Endothelial cell of umbilical vein (primary cell): ENCODE results near the gene PTX3. TPM values are rescaled to one million over a fixed set of nuclear protein-coding genes. Genes with fewer than 3 reads are reported as not detected.

Source experiments
- BruUV-seq: library from RNA; stranded (reverse); fragments of 400-500 nt; replicated peaks from 2 replicates; lab custom pipeline; 2021; lab: Mats Ljungman, UMichigan
- CTCF ChIA-PET: fragments of 300-600, 350-600 bp; sonication (Branson Sonifier 250); formaldehyde crosslinking; loops from one replicate; lab custom pipeline; 2021; ENCODE audit warnings: antibody characterized with exemption, inconsistent platforms; lab: Charles Lee
- POLR2A ChIA-PET: fragments of 300-600, 350-600 bp; sonication (Branson Sonifier 250); formaldehyde crosslinking; loops from one replicate; lab custom pipeline; 2021; ENCODE audit warnings: antibody characterized with exemption, inconsistent platforms; lab: Charles Lee
- DNase-seq: peaks from one replicate; pipeline ENCODE4 v3.0.0-alpha.2; 2011; ENCODE audit warnings: low read depth, low spot score
- FAIRE-seq: peaks from 2 replicates; lab custom pipeline; 2011; peaks lifted over from hg19 to GRCh38; lab: Jason Lieb, UNC
- H2AFZ ChIP-seq: 2 replicates; pipeline ENCODE4 v1.6.0; 2012; ENCODE audit warnings: low read depth, low read length, control low read depth, inconsistent platforms
- H3K27ac ChIP-seq: 2 replicates; pipeline ENCODE4 v1.5.1; 2011; ENCODE audit warnings: low read depth, mild to moderate bottlenecking, control low read depth, low read length, moderate library complexity; ENCODE audit not compliant: insufficient read depth
- H3K27me3 ChIP-seq, 2 experiments: 2 replicates each; pipeline versions ENCODE4 v1.6.0 to v1.6.1; 2011; ENCODE audit warnings: low read length in 2 of 2, mixed read lengths in 1 of 2; ENCODE audit not compliant: control insufficient read depth in 2 of 2, insufficient read depth in 2 of 2
- H3K36me3 ChIP-seq, 2 experiments: 2 replicates in 1 of 2; 3 replicates in 1 of 2; pipeline ENCODE4 v1.5.1; 2011; ENCODE audit warnings: low read length in 2 of 2, mild to moderate bottlenecking in 1 of 2, moderate library complexity in 1 of 2; ENCODE audit not compliant: control insufficient read depth in 2 of 2, insufficient read depth in 2 of 2; ENCODE audit errors: extremely low read depth in 1 of 2
- H3K4me1 ChIP-seq: 3 replicates; pipeline ENCODE4 v1.5.1; 2011; ENCODE audit warnings: mild to moderate bottlenecking, low read length; ENCODE audit not compliant: control insufficient read depth, insufficient read depth; ENCODE audit errors: extremely low read depth
- H3K4me2 ChIP-seq: 2 replicates; pipeline ENCODE4 v1.6.1; 2011; ENCODE audit warnings: low read length, control low read depth, mixed read lengths; ENCODE audit not compliant: insufficient read depth
- H3K4me3 ChIP-seq, 3 experiments: fragments of 200-600 bp in 1 of 3; sonication (generic), shearing (Covaris generic) in 1 of 3; replicated peaks in 1 of 3; 2 replicates each; pipeline ENCODE4 v1.5.1; 2011 to 2016; ENCODE audit warnings: control low read depth in 3 of 3, low read length in 3 of 3, mild to moderate bottlenecking in 2 of 3, inconsistent platforms in 1 of 3, low read depth in 1 of 3, moderate library complexity in 1 of 3; ENCODE audit not compliant: insufficient read depth in 1 of 3
- H3K79me2 ChIP-seq: 2 replicates; pipeline ENCODE4 v1.6.0; 2012; ENCODE audit warnings: low read length, inconsistent platforms; ENCODE audit not compliant: control insufficient read depth, insufficient read depth
- H3K9ac ChIP-seq: replicated peaks from 2 replicates; pipeline ENCODE3; 2011; ENCODE audit warnings: low read length, control low read depth; ENCODE audit not compliant: insufficient read depth; ENCODE audit errors: extremely low read depth
- H3K9me1 ChIP-seq: replicated peaks from 3 replicates; pipeline ENCODE4 v1.6.0; 2011; ENCODE audit warnings: mild to moderate bottlenecking, low read length; ENCODE audit not compliant: control insufficient read depth, insufficient read depth; ENCODE audit errors: extremely low read depth
- H3K9me3 ChIP-seq: replicated peaks from 2 replicates; pipeline ENCODE4 v1.5.1; 2012; ENCODE audit warnings: low read length, inconsistent platforms; ENCODE audit not compliant: control insufficient read depth, insufficient read depth
- H4K20me1 ChIP-seq: replicated peaks from 2 replicates; pipeline ENCODE3; 2011; ENCODE audit warnings: mild to moderate bottlenecking, low read length; ENCODE audit not compliant: control insufficient read depth, insufficient read depth; ENCODE audit errors: extremely low read depth
- CTCF ChIP-seq, 2 donors: IDR thresholded peaks; 1 replicate in 1 of 2; 2 replicates in 1 of 2; pipeline ENCODE4 v1.5.1; 2011; ENCODE audit warnings: low read length in 2 of 2, mild to moderate bottlenecking in 2 of 2, moderate library complexity in 2 of 2, control low read depth in 1 of 2, inconsistent platforms in 1 of 2, low read depth in 1 of 2; ENCODE audit not compliant: insufficient read depth in 1 of 2; ENCODE audit errors: extremely low read depth in 1 of 2
- EZH2 ChIP-seq: IDR thresholded peaks from 2 replicates; pipeline ENCODE4 v1.6.1; 2012; ENCODE audit warnings: borderline replicate concordance, low read depth, mild to moderate bottlenecking, moderate library complexity, low read length, inconsistent platforms; ENCODE audit not compliant: severe bottlenecking
- FOS ChIP-seq: IDR thresholded peaks from 2 replicates; pipeline ENCODE4 v1.6.1; 2011; ENCODE audit warnings: mild to moderate bottlenecking, low read length, moderate library complexity, borderline replicate concordance; ENCODE audit not compliant: insufficient read depth
- GATA2 ChIP-seq: IDR thresholded peaks from 2 replicates; pipeline ENCODE4 v1.7.0; 2011; ENCODE audit warnings: low read depth, mild to moderate bottlenecking, moderate library complexity, mixed read lengths, low read length; ENCODE audit not compliant: insufficient read length, insufficient read depth
- JUN ChIP-seq: IDR thresholded peaks from 2 replicates; pipeline ENCODE4 v1.6.1; 2011; ENCODE audit warnings: borderline replicate concordance, low read depth; ENCODE audit not compliant: insufficient read length, insufficient read depth
- MAX ChIP-seq: IDR thresholded peaks from 2 replicates; pipeline ENCODE4 v1.6.1; 2011; ENCODE audit not compliant: insufficient read depth, insufficient read length
- MYC ChIP-seq: IDR thresholded peaks from one replicate; pipeline ENCODE4 v1.6.1; 2011; ENCODE audit warnings: mild to moderate bottlenecking, low read depth, low read length
- POLR2A ChIP-seq: IDR thresholded peaks from 2 replicates; pipeline ENCODE4 v1.6.1; 2012; ENCODE audit warnings: low read depth, mild to moderate bottlenecking, control low read depth, low read length
- POLR2AphosphoS5 ChIP-seq: IDR thresholded peaks from 2 replicates; pipeline ENCODE4 v1.6.1; 2012; ENCODE audit warnings: low read depth, mild to moderate bottlenecking, control low read depth, low read length, moderate library complexity; ENCODE audit not compliant: insufficient read depth
- dilution Hi-C: fragments of 300-500 bp; cut with MboI; formaldehyde crosslinking; loops from one replicate; pipeline ENCODE4 v1.15.0; 2019; ENCODE audit warnings: low sequenced_read_pairs; ENCODE audit not compliant: extremely low pct_ligation_motif_present
- intact Hi-C: fragments of 100-400 bp; cut with micrococcal nuclease; formaldehyde crosslinking; loops from one replicate; pipeline ENCODE4 v1.10.0; 2022
- polyA plus RNA-seq, 4 experiments: library from polyadenylated mRNA; depleted of rRNA in 3 of 4; stranded (reverse) in 3 of 4; unstranded in 1 of 4; fragments of >200 nt; gene quantifications; 2 replicates each; pipeline versions ENCODE4 v1.2.1 to v1.2.3, GENCODE V29; 2011 to 2012; ENCODE audit warnings: missing spikeins in 1 of 4
- total RNA-seq: library from RNA; stranded (reverse); gene quantifications from 2 replicates; pipeline ENCODE4 v1.2.3, GENCODE V29; 2021

PTX3 gene
- total and polyA plus RNA-seq, 2 donors (not counting 3 experiments of a cell fraction or from before 2014, with no cell fraction given), result 122 to 172 TPM

- FAIRE-seq (no peak), DNase-seq (no peak)
- no peak overlapping the region for H3K27ac ChIP-seq
- dilution Hi-C loops, result no loop called here
- POLR2A ChIA-PET, result no interaction called here
- no TSS peak for BruUV-seq
- H3K9me3 ChIP-seq, result no peaks in the 10 kb centered on the region
- H2AFZ ChIP-seq, result no peak overlapping the region
- no peaks in the 10 kb centered on the region for H3K27me3 ChIP-seq
- peaks cover 18% of the 10 kb centered on the region for H3K4me1 ChIP-seq
- CTCF ChIA-PET, result no interaction called here
- no peak overlapping the region for H3K9ac ChIP-seq
- no peak overlapping the region for H3K4me2 ChIP-seq
- no peaks in the 10 kb centered on the region for H3K9me1 ChIP-seq
- H3K4me3 ChIP-seq, result no peak overlapping the region
- intact Hi-C loops, result no loop called here
- H3K36me3 ChIP-seq, result peaks cover 2 to 12% of the 10 kb centered on the region in 2 experiments
- peaks cover 55% of the 10 kb centered on the region for H3K79me2 ChIP-seq
- no peaks in the 10 kb centered on the region for H4K20me1 ChIP-seq
- TF ChIP-seq GATA2 (no peak), MAX (no peak), POLR2AphosphoS5 (no peak), FOS (no peak), EZH2 (no peak), JUN (no peak), MYC (no peak), POLR2A (no peak), CTCF (IDR thresholded peaks at IDR 0.05; ENCODE audit: extremely low read depth in 1 of 2, insufficient read depth in 1 of 2, low read depth in 1 of 2, low read length in 2 of 2) (no peak)
These were observed 33.1 kb downstream of the PTX3 start for GRCh38 chr3:157469561-157470294.
